GM21723 (cell line): ENCODE data around the gene IRF9.

Source experiments
- ATAC-seq: cut with Tn5 transposase; IDR thresholded peaks from one replicate; pipeline ENCODE4 v1.9.1; 2021; ENCODE audit warnings: mild to moderate bottlenecking, moderate library complexity; ENCODE audit not compliant: unreplicated experiment

IRF9 gene

GRCh38 chr14:24213866-24214662 lies 53.0 kb downstream of the IRF9 start:
- ATAC-seq: no peak

- ATAC-seq: peak; percentile 67
Measured at GRCh38 chr14:24215495-24216344, 54.7 kb downstream of the IRF9 start, which contains the start of gene MDP1. Gene MDP1 (minus strand): TSS chr14:24216066. CDS start chr14:24215955, 111 bp downstream.
